Mesendoderm (in vitro differentiated cells): ENCODE measurements around the gene DNAJC3.

ENCODE experiments used
- DNase-seq: peaks from one replicate; pipeline ENCODE4 v3.0.0; 2013
- H2AK5ac ChIP-seq: 2 replicates; pipeline ENCODE4 v1.6.1; 2013; ENCODE audit warnings: low read length, inconsistent platforms
- H2BK120ac ChIP-seq: 2 replicates; pipeline ENCODE4 v1.6.1; 2013; ENCODE audit warnings: low read depth, mild to moderate bottlenecking, low read length, moderate library complexity, mixed read lengths
- H2BK15ac ChIP-seq: replicated peaks from 2 replicates; pipeline ENCODE4 v1.6.1; 2013; ENCODE audit warnings: low read depth, mild to moderate bottlenecking, moderate library complexity
- H2BK5ac ChIP-seq: 2 replicates; pipeline ENCODE4 v1.6.1; 2013; ENCODE audit warnings: low read length, inconsistent platforms
- H3K18ac ChIP-seq: 2 replicates; pipeline ENCODE4 v1.6.1; 2013; ENCODE audit warnings: mild to moderate bottlenecking, low read length, mixed read lengths
- H3K23ac ChIP-seq: one replicate; pipeline ENCODE4 v1.6.1; 2013; ENCODE audit warnings: low read length
- H3K27ac ChIP-seq: 2 replicates; pipeline ENCODE4 v1.5.1; 2013; ENCODE audit warnings: low read depth, mild to moderate bottlenecking, inconsistent platforms, low read length, moderate library complexity
- H3K27me3 ChIP-seq: 2 replicates; pipeline ENCODE4 v1.6.1; 2013; ENCODE audit warnings: low read length, control low read depth, mild to moderate bottlenecking, inconsistent platforms; ENCODE audit not compliant: insufficient read depth, poor library complexity
- H3K36me3 ChIP-seq: 2 replicates; pipeline ENCODE4 v1.6.1; 2013; ENCODE audit warnings: low read length, inconsistent platforms; ENCODE audit not compliant: control insufficient read depth, insufficient read depth
- H3K4ac ChIP-seq: one replicate; pipeline ENCODE4 v1.6.1; 2013; ENCODE audit warnings: low read depth, mild to moderate bottlenecking, low read length, moderate library complexity
- H3K4me1 ChIP-seq: 2 replicates; pipeline ENCODE4 v1.6.1; 2013; ENCODE audit warnings: low read depth, low read length, inconsistent platforms; ENCODE audit not compliant: control insufficient read depth
- H3K4me2 ChIP-seq: 2 replicates; pipeline ENCODE4 v1.6.1; 2013; ENCODE audit warnings: low read length
- H3K4me3 ChIP-seq: 2 replicates; pipeline ENCODE4 v1.5.1; 2013; ENCODE audit warnings: mild to moderate bottlenecking, low read length
- H3K56ac ChIP-seq: one replicate; pipeline ENCODE4 v1.6.1; 2013; ENCODE audit warnings: low read length
- H3K79me1 ChIP-seq: 2 replicates; pipeline ENCODE4 v1.6.1; 2013; ENCODE audit warnings: low read length, inconsistent platforms
- H3K79me2 ChIP-seq: 2 replicates; pipeline ENCODE4 v1.6.1; 2013; ENCODE audit warnings: mild to moderate bottlenecking, low read length; ENCODE audit not compliant: control insufficient read depth, insufficient read depth
- H3K9ac ChIP-seq: 2 replicates; pipeline ENCODE4 v1.6.1; 2013; ENCODE audit warnings: low read length, inconsistent platforms
- H4K5ac ChIP-seq: one replicate; pipeline ENCODE4 v1.6.1; 2013; ENCODE audit warnings: low read length
- H4K8ac ChIP-seq: one replicate; pipeline ENCODE4 v1.6.1; 2013; ENCODE audit warnings: low read depth, mild to moderate bottlenecking, control low read depth, low read length, moderate library complexity
- WGBS: extraction: QIAGEN DNeasy Blood & Tissue Kit; methylation state at CpG from one replicate; pipeline ENCODE4 v1.1.7; 2013; ENCODE audit warnings: low lambda C conversion rate, missing lambda C conversion rate; ENCODE audit not compliant: insufficient coverage; ENCODE audit errors: extremely low coverage; 5-methylcytosine and 5-hydroxymethylcytosine counted together

The DNAJC3 gene

DNA sequence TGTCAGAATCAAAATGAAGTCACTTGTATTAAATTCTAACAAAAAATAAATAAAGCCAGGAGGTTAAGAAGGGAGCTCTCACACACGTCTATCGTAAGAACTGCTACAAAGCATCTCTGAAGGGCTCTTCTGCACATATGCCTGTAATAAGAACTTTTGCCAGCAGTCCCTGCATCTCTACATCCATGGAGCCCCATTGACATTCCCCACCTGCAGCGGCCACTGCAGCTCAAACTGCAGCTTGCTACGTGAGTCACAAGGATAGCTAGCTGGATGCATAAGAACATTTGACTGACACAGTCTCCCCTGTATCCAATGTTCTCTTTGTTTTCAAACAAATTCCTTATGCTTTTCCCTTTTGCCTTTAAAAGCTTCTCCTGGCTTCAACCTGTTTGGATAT lies 68.3 kb downstream of the DNAJC3 start:
- no peak overlapping the region for H3K18ac ChIP-seq
- H2BK120ac ChIP-seq: no peak overlapping the region
- H3K4ac ChIP-seq: no peak overlapping the region
- peak; percentile 49 for DNase-seq
- H3K4me1 ChIP-seq: no peaks in the 10 kb centered on the region
- no CpG with 5 or more reads among the region's 4 CpGs for WGBS
- peaks cover 17% of the 10 kb centered on the region for H3K79me1 ChIP-seq
- no peak overlapping the region for H3K23ac ChIP-seq
- no peak overlapping the region for H3K4me2 ChIP-seq
- no peak overlapping the region for H4K5ac ChIP-seq
- no peak overlapping the region for H3K56ac ChIP-seq
- H3K27me3 ChIP-seq: no peaks in the 10 kb centered on the region
- H3K9ac ChIP-seq: no peak overlapping the region
- H2BK15ac ChIP-seq: no peak overlapping the region
- peaks cover 11% of the 10 kb centered on the region for H3K79me2 ChIP-seq
- no peak overlapping the region for H2BK5ac ChIP-seq
- no peak overlapping the region for H3K4me3 ChIP-seq
- no peaks in the 10 kb centered on the region for H3K36me3 ChIP-seq
- H4K8ac ChIP-seq: no peak overlapping the region
- no peak overlapping the region for H2AK5ac ChIP-seq
- H3K27ac ChIP-seq: no peak overlapping the region

DNA sequence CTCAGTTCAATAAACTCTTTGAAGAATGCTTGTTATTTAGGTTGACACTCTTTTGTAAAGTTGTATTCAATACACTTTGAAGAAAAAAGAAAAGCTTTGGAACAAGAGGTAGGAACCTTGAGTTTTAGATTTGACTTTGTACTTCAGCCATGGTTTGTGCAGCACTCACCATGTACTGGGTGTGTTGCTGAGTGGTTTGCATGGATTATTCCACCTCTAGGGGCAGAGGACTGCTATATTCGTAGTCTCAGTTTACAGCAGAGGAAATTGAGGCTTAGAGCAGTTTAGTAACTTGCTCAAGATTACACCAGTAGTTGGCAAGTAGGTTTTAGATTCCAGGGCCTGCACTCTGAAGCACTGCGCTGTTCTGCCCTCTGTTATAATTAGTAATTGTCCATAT lies 68.8 kb downstream of the DNAJC3 start:
- H3K27me3 ChIP-seq: no peaks in the 10 kb centered on the region
- H3K27ac ChIP-seq: no peak overlapping the region
- H4K8ac ChIP-seq: no peak overlapping the region
- no peak overlapping the region for H3K56ac ChIP-seq
- H3K4me1 ChIP-seq: no peaks in the 10 kb centered on the region
- no peak overlapping the region for H2BK15ac ChIP-seq
- no peak overlapping the region for H3K18ac ChIP-seq
- no peak overlapping the region for H3K23ac ChIP-seq
- no peak overlapping the region for H3K4me3 ChIP-seq
- no peak overlapping the region for H2BK5ac ChIP-seq
- H3K9ac ChIP-seq: no peak overlapping the region
- H3K4ac ChIP-seq: no peak overlapping the region
- peaks cover 11% of the 10 kb centered on the region for H3K79me2 ChIP-seq
- H2AK5ac ChIP-seq: no peak overlapping the region
- peak; percentile 31 for DNase-seq
- H3K4me2 ChIP-seq: no peak overlapping the region
- no CpG with 5 or more reads among the region's 2 CpGs for WGBS
- H3K36me3 ChIP-seq: no peaks in the 10 kb centered on the region
- H3K79me1 ChIP-seq: peaks cover 17% of the 10 kb centered on the region
- no peak overlapping the region for H2BK120ac ChIP-seq
- H4K5ac ChIP-seq: no peak overlapping the region

DNA sequence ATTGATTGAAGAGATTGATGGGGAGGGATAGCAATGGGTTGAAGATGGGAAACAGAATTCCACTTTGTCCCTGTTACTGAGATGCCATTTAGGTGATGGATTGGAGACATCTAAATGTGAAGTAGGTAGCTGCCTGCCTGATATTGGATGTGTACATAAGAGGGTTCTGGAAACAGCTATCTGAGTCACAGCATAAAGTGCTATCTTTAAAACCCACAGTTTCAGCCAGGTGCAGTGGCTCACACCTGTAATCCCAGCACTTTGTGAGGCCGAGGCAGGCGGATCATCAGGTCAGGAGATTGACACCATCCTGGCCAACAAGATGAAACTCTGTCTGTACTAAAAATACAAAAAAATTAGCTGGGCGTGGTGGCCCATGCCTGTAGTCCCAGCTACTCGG lies 72.6 kb downstream of the DNAJC3 start:
- H3K79me2 ChIP-seq: no peaks in the 10 kb centered on the region
- no peak overlapping the region for H3K27ac ChIP-seq
- H3K23ac ChIP-seq: no peak overlapping the region
- H2BK120ac ChIP-seq: no peak overlapping the region
- H3K18ac ChIP-seq: no peak overlapping the region
- no peaks in the 10 kb centered on the region for H3K36me3 ChIP-seq
- no peak overlapping the region for H2BK5ac ChIP-seq
- no CpG with 5 or more reads among the region's 4 CpGs for WGBS
- DNase-seq: no peak
- H2AK5ac ChIP-seq: no peak overlapping the region
- H3K4me1 ChIP-seq: no peaks in the 10 kb centered on the region
- H3K4me2 ChIP-seq: no peak overlapping the region
- H4K8ac ChIP-seq: no peak overlapping the region
- H3K56ac ChIP-seq: no peak overlapping the region
- no peak overlapping the region for H3K9ac ChIP-seq
- no peaks in the 10 kb centered on the region for H3K79me1 ChIP-seq
- H3K27me3 ChIP-seq: no peaks in the 10 kb centered on the region
- H2BK15ac ChIP-seq: no peak overlapping the region
- no peak overlapping the region for H4K5ac ChIP-seq
- no peak overlapping the region for H3K4me3 ChIP-seq
- H3K4ac ChIP-seq: no peak overlapping the region

DNA sequence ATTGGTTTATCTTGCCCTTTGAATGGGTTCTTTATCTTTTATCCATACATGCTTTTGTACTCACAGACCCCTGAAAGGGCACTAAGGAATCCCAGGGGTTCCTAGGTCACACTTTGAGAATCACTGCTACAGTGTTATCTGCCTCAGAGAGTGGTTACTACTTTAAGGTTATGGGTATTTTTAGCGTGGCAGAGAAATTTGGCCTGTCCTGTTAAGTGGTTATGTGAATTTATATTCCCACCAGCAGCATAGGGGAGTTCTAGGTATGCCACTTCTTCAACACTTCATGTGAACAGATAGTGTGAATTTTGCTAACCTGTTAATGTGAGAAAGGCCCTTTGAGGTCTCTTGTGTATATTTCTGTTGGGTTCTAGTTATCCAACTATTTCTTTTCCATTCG lies 75.7 kb downstream of the DNAJC3 start:
- WGBS: no CpG with 5 or more reads among the region's 2 CpGs
- H2BK15ac ChIP-seq: no peak overlapping the region

DNA sequence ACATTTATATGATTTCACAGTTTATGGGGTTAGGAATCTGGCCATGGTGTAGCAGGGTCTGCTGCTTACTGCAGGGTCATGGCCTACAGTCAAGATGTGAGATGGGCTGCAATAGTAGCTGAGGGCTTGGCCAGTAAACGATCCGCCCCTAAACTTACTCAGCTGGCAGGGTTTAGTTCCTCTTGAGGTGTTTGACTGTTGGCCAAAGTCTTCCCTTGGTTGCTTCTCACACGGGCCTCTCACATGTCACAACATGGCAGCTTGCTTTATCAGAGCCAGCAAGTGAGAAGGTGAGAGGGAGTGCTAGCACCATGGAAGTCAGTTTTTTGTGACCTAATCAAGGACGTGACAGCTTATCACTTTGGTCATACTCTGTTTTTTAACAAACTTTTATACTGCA lies 77.1 kb downstream of the DNAJC3 start:
- H3K27me3 ChIP-seq: no peaks in the 10 kb centered on the region
- DNase-seq: peak; percentile 17
- H2BK5ac ChIP-seq: no peak overlapping the region
- H3K9ac ChIP-seq: no peak overlapping the region
- no peak overlapping the region for H3K4me3 ChIP-seq
- H3K18ac ChIP-seq: no peak overlapping the region
- peaks cover 4% of the 10 kb centered on the region for H3K4me1 ChIP-seq
- no peaks in the 10 kb centered on the region for H3K79me2 ChIP-seq
- H2AK5ac ChIP-seq: no peak overlapping the region
- no peaks in the 10 kb centered on the region for H3K79me1 ChIP-seq
- H3K4me2 ChIP-seq: no peak overlapping the region
- no peak overlapping the region for H3K23ac ChIP-seq
- no peak overlapping the region for H4K8ac ChIP-seq
- no peaks in the 10 kb centered on the region for H3K36me3 ChIP-seq
- H3K4ac ChIP-seq: no peak overlapping the region
- H2BK15ac ChIP-seq: no peak overlapping the region
- no peak overlapping the region for H3K27ac ChIP-seq
- no CpG with 5 or more reads among the region's 4 CpGs for WGBS
- no peak overlapping the region for H3K56ac ChIP-seq
- no peak overlapping the region for H2BK120ac ChIP-seq
- H4K5ac ChIP-seq: no peak overlapping the region

More for the DNA sequence above, 75.7 kb downstream of the DNAJC3 start:
- H3K4me1 ChIP-seq: peaks cover 4% of the 10 kb centered on the region
- no peak overlapping the region for H4K8ac ChIP-seq
- H3K18ac ChIP-seq: no peak overlapping the region
- H3K9ac ChIP-seq: no peak overlapping the region
- H3K4me2 ChIP-seq: no peak overlapping the region
- no peaks in the 10 kb centered on the region for H3K36me3 ChIP-seq
- H3K27ac ChIP-seq: no peak overlapping the region
- no peak overlapping the region for H3K56ac ChIP-seq
- no peak overlapping the region for H2BK5ac ChIP-seq
- no peaks in the 10 kb centered on the region for H3K79me1 ChIP-seq
- no peak overlapping the region for H2BK120ac ChIP-seq
- no peak overlapping the region for H3K4me3 ChIP-seq
- DNase-seq: no peak
- no peak overlapping the region for H3K23ac ChIP-seq
- H3K79me2 ChIP-seq: no peaks in the 10 kb centered on the region
- H3K27me3 ChIP-seq: no peaks in the 10 kb centered on the region
- no peak overlapping the region for H4K5ac ChIP-seq
- no peak overlapping the region for H3K4ac ChIP-seq
- H2AK5ac ChIP-seq: no peak overlapping the region

DNA sequence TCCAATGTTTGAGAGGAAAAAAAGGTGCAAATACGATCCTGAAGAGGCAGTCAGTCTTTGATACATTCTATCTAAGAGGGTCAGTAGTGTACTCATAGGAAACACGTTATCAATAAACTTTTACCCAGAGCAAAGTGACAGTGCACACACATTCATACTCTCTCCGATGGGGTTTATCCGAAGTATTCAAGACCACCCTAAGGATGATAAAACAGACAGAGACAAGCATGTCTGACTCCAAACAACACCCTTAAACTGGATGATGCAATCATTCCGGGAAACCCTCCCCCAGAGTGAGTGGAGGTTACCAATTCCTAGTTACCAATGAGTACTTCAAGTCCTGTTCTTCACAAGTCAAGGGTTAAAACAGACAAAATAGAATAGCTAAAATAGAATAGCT lies 79.1 kb downstream of the DNAJC3 start:
- no peak overlapping the region for H2BK15ac ChIP-seq
- H3K23ac ChIP-seq: no peak overlapping the region
- no peak overlapping the region for H4K5ac ChIP-seq
- H3K79me2 ChIP-seq: no peaks in the 10 kb centered on the region
- no peaks in the 10 kb centered on the region for H3K36me3 ChIP-seq
- no peak overlapping the region for H3K4me2 ChIP-seq
- H3K9ac ChIP-seq: no peak overlapping the region
- H3K18ac ChIP-seq: peak overlapping the region; percentile 23
- no peaks in the 10 kb centered on the region for H3K27me3 ChIP-seq
- H2BK120ac ChIP-seq: no peak overlapping the region
- H3K56ac ChIP-seq: no peak overlapping the region
- peak; percentile 42 for DNase-seq
- no peak overlapping the region for H3K4ac ChIP-seq
- no peak overlapping the region for H2AK5ac ChIP-seq
- no peak overlapping the region for H3K4me3 ChIP-seq
- peaks cover 4% of the 10 kb centered on the region for H3K4me1 ChIP-seq
- no peak overlapping the region for H2BK5ac ChIP-seq
- no peak overlapping the region for H4K8ac ChIP-seq
- H3K79me1 ChIP-seq: no peaks in the 10 kb centered on the region
- no peak overlapping the region for H3K27ac ChIP-seq
- no CpG with 5 or more reads among the region's 5 CpGs for WGBS
